Body of pancreas (tissue), 4 donors: Measurements from ENCODE around the gene ZNF106. TPM values are rescaled to one million over a fixed set of nuclear protein-coding genes. Genes with fewer than 3 reads are reported as not detected.

Experiments
- ATAC-seq: fragments of 150-250 bp; one replicate; pipeline ENCODE4 v1.9.1; 2016
- DNase-seq, 4 donors: peaks; one replicate each; pipeline ENCODE4 v3.0.0-alpha.2; 2019
- H3K27ac ChIP-seq, 4 donors: fragments of 200-600 bp; sonication (generic); 1 replicate in 3 of 4; 2 replicates in 1 of 4; pipeline versions ENCODE4 v1.5.1 to v1.6.1; 2016 to 2019; ENCODE audit warnings: mild to moderate bottlenecking in 1 of 4, mixed read lengths in 1 of 4, moderate library complexity in 1 of 4
- H3K27me3 ChIP-seq, 2 donors: fragments of 200-600 bp; sonication (generic); one replicate each; pipeline ENCODE4 v1.6.0; 2016; ENCODE audit warnings: mild to moderate bottlenecking in 1 of 2
- H3K36me3 ChIP-seq, 2 donors: fragments of 200-600 bp; sonication (generic); replicated peaks in 1 of 2; 2 replicates each; pipeline ENCODE4 v1.5.1; 2016; ENCODE audit warnings: low read depth in 2 of 2; ENCODE audit not compliant: insufficient read depth in 1 of 2
- H3K4me1 ChIP-seq: fragments of 200-600 bp; sonication (generic); one replicate; pipeline ENCODE4 v1.6.0; 2016
- H3K4me3 ChIP-seq, 2 donors: fragments of 200-600 bp; sonication (generic); 1 replicate in 1 of 2; 2 replicates in 1 of 2; pipeline ENCODE4 v1.5.1; 2016 to 2019
- H3K9me3 ChIP-seq, 3 donors: fragments of 200-600 bp; sonication (generic); 1 replicate in 2 of 3; 2 replicates in 1 of 3; pipeline ENCODE4 v1.5.1; 2016
- POLR2A ChIP-seq, 3 donors: fragments of 450-650 bp; IDR thresholded peaks; one replicate each; pipeline ENCODE4 v1.6.1; 2016; ENCODE audit warnings: antibody characterized with exemption in 3 of 3, mild to moderate bottlenecking in 2 of 3
- WGBS, 2 donors: methylation state at CpG; one replicate each; pipeline ENCODE4 v1.1.5; 2017; 5-methylcytosine and 5-hydroxymethylcytosine counted together
- intact Hi-C: fragments of 100-400 bp; cut with DNase I; formaldehyde crosslinking; loops from one replicate; pipeline ENCODE4 v1.15.1; 2023
- total RNA-seq, 2 donors: library from RNA; depleted of rRNA; stranded (reverse); fragments of >200 nt; gene quantifications; one replicate each; pipeline ENCODE4 v1.1.0, GENCODE V29; 2016
- TF ChIP-seq, protein P1 (sequence below), 7 experiments: fragments of 450-650 bp in 4 of 7; fragments of 200-600 bp in 3 of 7; sonication (generic) in 3 of 7; IDR thresholded peaks; one replicate each; pipeline ENCODE4 v1.5.1; 2016 to 2019; ENCODE audit warnings: antibody characterized with exemption in 7 of 7

Gene ZNF106
- total RNA-seq, 2 donors from 2014 or later: 28.0 to 37.6 TPM

DNA sequence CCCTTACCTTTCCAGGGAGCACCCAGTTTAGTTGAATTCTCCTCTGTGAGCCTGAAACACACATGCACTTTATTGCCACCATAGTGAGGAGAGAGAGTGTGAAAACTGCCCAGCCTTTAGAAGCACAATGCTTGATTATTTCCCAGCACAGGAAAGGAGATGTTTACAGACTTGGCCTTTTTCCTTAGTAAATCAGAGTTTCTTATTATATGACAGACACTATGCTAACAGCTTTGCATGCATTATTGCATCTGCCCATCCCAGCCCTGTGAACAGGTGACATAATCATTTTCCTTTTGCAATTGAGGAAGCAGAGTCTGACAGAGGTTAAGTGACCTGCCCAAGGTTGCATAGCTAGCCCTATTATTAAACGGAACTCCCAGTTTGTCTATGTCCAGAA lies 95.1 kb downstream of the ZNF106 start:
- Histone ChIP-seq H3K4me3 (no peak overlapping the region), H3K27ac (no peak overlapping the region), H3K9me3 (no peaks in the 10 kb centered on the region), H3K4me1 (no peaks in the 10 kb centered on the region), H3K27me3 (no peaks in the 10 kb centered on the region), H3K36me3 (no peaks in the 10 kb centered on the region)
- DNase-seq (no peak), ATAC-seq (no peak)
- intact Hi-C loops: no loop called here
- TF ChIP-seq POLR2A (IDR thresholded peaks at IDR 0.05): no peak
- TF ChIP-seq, protein P1, sequence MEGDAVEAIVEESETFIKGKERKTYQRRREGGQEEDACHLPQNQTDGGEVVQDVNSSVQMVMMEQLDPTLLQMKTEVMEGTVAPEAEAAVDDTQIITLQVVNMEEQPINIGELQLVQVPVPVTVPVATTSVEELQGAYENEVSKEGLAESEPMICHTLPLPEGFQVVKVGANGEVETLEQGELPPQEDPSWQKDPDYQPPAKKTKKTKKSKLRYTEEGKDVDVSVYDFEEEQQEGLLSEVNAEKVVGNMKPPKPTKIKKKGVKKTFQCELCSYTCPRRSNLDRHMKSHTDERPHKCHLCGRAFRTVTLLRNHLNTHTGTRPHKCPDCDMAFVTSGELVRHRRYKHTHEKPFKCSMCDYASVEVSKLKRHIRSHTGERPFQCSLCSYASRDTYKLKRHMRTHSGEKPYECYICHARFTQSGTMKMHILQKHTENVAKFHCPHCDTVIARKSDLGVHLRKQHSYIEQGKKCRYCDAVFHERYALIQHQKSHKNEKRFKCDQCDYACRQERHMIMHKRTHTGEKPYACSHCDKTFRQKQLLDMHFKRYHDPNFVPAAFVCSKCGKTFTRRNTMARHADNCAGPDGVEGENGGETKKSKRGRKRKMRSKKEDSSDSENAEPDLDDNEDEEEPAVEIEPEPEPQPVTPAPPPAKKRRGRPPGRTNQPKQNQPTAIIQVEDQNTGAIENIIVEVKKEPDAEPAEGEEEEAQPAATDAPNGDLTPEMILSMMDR (IDR thresholded peaks at IDR 0.05): no peak
- 53 to 55% methylated on average over 1 of the region's 1 CpG for WGBS, 2 donors

- Histone ChIP-seq H3K4me1 (no peaks in the 10 kb centered on the region), H3K36me3 (no peaks in the 10 kb centered on the region), H3K27ac (no peak overlapping the region), H3K27me3 (no peaks in the 10 kb centered on the region), H3K4me3 (no peak overlapping the region), H3K9me3 (no peaks in the 10 kb centered on the region)
- WGBS, 2 donors: 86% methylated on average over 13 of the region's 13 CpGs
- TF ChIP-seq POLR2A (IDR thresholded peaks at IDR 0.05): no peak
- DNase-seq: no peak
- ATAC-seq: no peak
- intact Hi-C loops: no loop called here
Observed at GRCh38 chr15:42394106-42394505, 96.8 kb downstream of the ZNF106 start.

DNA sequence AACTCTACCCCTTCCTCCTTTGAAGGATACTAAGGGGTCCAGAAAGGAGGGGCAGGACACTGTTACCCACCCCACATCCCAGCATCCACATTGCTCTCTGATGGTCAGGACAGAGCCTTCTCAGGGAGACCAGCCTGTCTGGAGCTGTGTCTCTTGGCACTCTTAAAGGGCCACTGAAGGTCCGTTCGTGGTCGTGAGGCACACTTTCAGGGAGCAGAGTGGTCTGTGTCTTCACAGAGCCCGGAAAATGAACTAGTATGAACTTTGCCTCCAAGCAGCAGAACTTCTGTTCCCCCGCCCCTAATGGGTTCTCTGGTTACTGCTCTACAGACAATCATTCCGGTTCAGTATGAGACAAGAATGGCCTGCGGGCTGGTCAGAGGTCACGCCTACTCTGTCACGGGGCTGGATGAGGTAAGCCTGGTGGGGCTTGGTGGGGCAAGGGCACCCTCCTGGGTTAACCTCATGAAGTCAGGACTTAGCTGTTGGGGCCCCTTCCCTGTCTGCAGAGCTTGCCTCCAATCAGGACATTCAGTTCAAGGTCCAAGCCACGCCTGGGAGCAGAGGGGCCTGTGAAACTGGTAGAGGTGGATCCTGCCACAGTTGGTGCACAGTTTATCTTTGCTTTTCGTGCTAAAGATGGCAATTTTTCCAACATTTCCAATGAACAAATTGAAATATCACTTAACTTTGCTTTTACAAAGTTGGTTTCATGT lies 98.5 kb downstream of the ZNF106 start:
- ATAC-seq: no peak
- H3K4me3 ChIP-seq: no peak overlapping the region
- WGBS, 2 donors: 73 to 82% methylated on average over 11 of the region's 11 CpGs

DNA sequence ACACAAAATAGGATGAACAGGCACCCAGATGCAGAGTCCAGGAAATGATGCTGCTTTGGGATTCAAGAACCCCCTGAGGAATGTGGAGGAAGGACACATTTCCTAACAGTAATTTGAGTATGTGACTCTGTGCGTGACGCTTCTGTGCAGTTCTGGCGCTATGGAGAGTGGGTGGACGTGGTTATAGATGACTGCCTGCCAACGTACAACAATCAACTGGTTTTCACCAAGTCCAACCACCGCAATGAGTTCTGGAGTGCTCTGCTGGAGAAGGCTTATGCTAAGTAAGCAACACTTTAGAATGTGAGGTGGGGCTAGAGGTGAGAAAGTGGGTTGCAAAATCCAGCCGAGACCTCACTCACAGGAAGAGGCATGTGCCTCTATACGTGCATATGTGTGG lies 103.3 kb downstream of the ZNF106 start:
- intact Hi-C loops: no loop called here
- 87 to 88% methylated on average over 8 of the region's 8 CpGs for WGBS, 2 donors
- no peaks in the 10 kb centered on the region for H3K27me3 ChIP-seq
- H3K4me3 ChIP-seq: no peak overlapping the region
- H3K9me3 ChIP-seq: no peaks in the 10 kb centered on the region
- H3K27ac ChIP-seq: no peak overlapping the region
- ATAC-seq (no peak), DNase-seq (no peak)
- TF ChIP-seq, protein P1 (IDR thresholded peaks at IDR 0.05): no peak
- TF ChIP-seq POLR2A (IDR thresholded peaks at IDR 0.05): no peak
- no peaks in the 10 kb centered on the region for H3K36me3 ChIP-seq
- no peaks in the 10 kb centered on the region for H3K4me1 ChIP-seq

More for the DNA sequence above, 98.5 kb downstream of the ZNF106 start:
- H3K4me1 ChIP-seq: no peaks in the 10 kb centered on the region
- DNase-seq: no peak
- no peaks in the 10 kb centered on the region for H3K36me3 ChIP-seq
- H3K27me3 ChIP-seq: no peaks in the 10 kb centered on the region
- no peak overlapping the region for H3K27ac ChIP-seq
- intact Hi-C loops: no loop called here
- TF ChIP-seq POLR2A (IDR thresholded peaks at IDR 0.05): no peak
- TF ChIP-seq, protein P1 (IDR thresholded peaks at IDR 0.05): no peak
- no peaks in the 10 kb centered on the region for H3K9me3 ChIP-seq

DNA sequence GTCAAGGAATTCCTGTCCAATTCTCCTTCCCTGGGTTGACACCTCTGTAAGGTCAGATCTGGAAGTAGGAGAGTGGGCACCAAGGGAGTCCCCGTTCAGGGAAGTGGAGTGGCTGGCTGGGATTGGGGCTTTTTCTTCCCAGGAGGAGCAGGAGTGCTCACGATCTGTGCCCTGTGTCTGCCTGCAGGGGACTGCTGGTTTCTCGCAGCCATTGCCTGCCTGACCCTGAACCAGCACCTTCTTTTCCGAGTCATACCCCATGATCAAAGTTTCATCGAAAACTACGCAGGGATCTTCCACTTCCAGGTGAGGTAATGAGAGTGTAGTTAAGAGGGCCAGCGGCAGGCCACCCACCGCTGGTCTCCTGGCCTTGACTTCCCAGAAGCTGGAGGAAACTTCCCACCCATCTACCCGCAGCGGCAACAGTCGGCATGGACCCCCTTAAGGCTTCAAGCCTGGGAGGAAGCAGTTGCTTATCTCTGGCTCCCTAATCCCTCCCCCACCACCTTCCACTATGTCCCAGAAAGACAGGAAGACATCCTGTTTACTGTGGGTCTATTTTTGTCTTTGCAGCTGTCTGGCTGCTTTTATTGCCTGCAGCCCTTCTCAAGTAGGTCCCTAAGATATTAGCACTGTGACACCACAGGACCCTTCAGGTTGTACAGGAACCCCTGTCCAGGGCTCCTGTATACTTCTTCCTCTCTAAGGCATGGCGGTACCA lies 104.8 kb downstream of the ZNF106 start:
- no peak for TF ChIP-seq POLR2A (IDR thresholded peaks at IDR 0.05)
- TF ChIP-seq, protein P1 (IDR thresholded peaks at IDR 0.05): no peak
- intact Hi-C loops: no loop called here
- Histone ChIP-seq H3K27me3 (no peaks in the 10 kb centered on the region), H3K4me3 (no peak overlapping the region), H3K27ac (no peak overlapping the region), H3K4me1 (no peaks in the 10 kb centered on the region), H3K36me3 (no peaks in the 10 kb centered on the region), H3K9me3 (no peaks in the 10 kb centered on the region)
- ATAC-seq (no peak), DNase-seq (no peak)
- WGBS, 2 donors: 79 to 89% methylated on average over 10 to 12 of the region's 12 CpGs
